ENCODE results near the gene POLR2L. TPM values are rescaled to one million over a fixed set of nuclear protein-coding genes. Genes with fewer than 3 reads are reported as not detected.

Gene POLR2L
- total and polyA plus RNA-seq, 2 of the 13 experiments (the other 11 are each of a cell fraction or from before 2014, with no cell fraction given): 104 to 114 TPM

- TF ChIP-seq ZNF318 (CRISPR knock-in tag; IDR thresholded peaks at IDR 0.05) (no peak), AFF4 (CRISPR knock-in tag; IDR thresholded peaks at IDR 0.05) (no peak), ZNF609 (CRISPR knock-in tag; IDR thresholded peaks at IDR 0.05; ENCODE audit: borderline replicate concordance) (0 out of 2 replicates have a peak, but pooled peaks have one; percentile 13), DMTF1 (CRISPR knock-in tag; IDR thresholded peaks at IDR 0.05) (no peak), ARHGAP35 (CRISPR knock-in tag; IDR thresholded peaks at IDR 0.05; ENCODE audit: borderline replicate concordance) (peak; percentile 38; the same call in 1 of the 2 replicates), TEAD2 (CRISPR knock-in tag; IDR thresholded peaks at IDR 0.05) (no peak), AGO1 (IDR thresholded peaks at IDR 0.05; ENCODE audit: low read depth, low read length, poor library complexity, severe bottlenecking) (peak; percentile 86), ZNF572 (CRISPR knock-in tag; IDR thresholded peaks at IDR 0.05) (no peak)
Measured at GRCh38 chr11:842370-843002, at the start of gene POLR2L, which contains the start of gene TSPAN4 (continued).
